ENCODE measurements around the gene CDH5. TPM values are rescaled to one million over a fixed set of nuclear protein-coding genes. Genes with fewer than 3 reads are reported as not detected.

Gene CDH5
- total and polyA plus RNA-seq, 2 of the 13 experiments (the other 11 are each of a cell fraction or from before 2014, with no cell fraction given), result 0.71 to 1.1 TPM

GRCh38 chr16:66409156-66409555 is 42.7 kb downstream of the CDH5 start:
- H3K79me2 ChIP-seq (ENCODE audit: insufficient read depth, low read length), result no peaks in the 10 kb centered on the region
- no peak for ATAC-seq
- H3K27ac ChIP-seq (ENCODE audit: extremely low read length, insufficient read depth, low read length), result peak overlapping the region; percentile 94
- intact Hi-C loops (cut with micrococcal nuclease; ENCODE audit: unreplicated experiment), result loop anchor here (5.0 kb wide), 1 partner anchor 178 kb away; no protein-coding TSS in a partner anchor
- H2AFZ ChIP-seq (ENCODE audit: low read length), result no peak overlapping the region
- peak overlapping the region; percentile 86 for H3K9ac ChIP-seq (ENCODE audit: insufficient read depth, low read depth, low read length)
- ChIA-PET CTCF (ENCODE audit: low intra/inter-chr PET ratio, low total read pairs) (interaction anchor here (6.5 kb wide), 1 partner anchor 73 kb away, joined by 121 read pairs; no protein-coding TSS in a partner anchor), POLR2A (interaction anchor here (1.0 to 3.5 kb wide), 5 partner anchors 9 to 140 kb away, joined by 3 to 48 read pairs (median 4); no protein-coding TSS in a partner anchor)
- no peaks in the 10 kb centered on the region for H3K27me3 ChIP-seq (ENCODE audit: control insufficient read depth in 1 of 2, insufficient read depth in 2 of 2, low read length in 2 of 2)
- no peaks in the 10 kb centered on the region for H4K20me1 ChIP-seq (ENCODE audit: insufficient read depth, low read length)
- H3K9me3 ChIP-seq (ENCODE audit: low read length), result peaks cover 6% of the 10 kb centered on the region; the same call in 1 of the 2 replicates
- no TSS peak for BruUV-seq (replicated peaks)
- 0 out of 5 replicates have a peak, but pooled peaks cover 0 to 5% of the 10 kb centered on the region in 2 experiments for H3K36me3 ChIP-seq (replicated peaks in 1 of 2; ENCODE audit: control insufficient read depth in 1 of 2, insufficient read depth in 2 of 2, low read length in 2 of 2)
- FAIRE-seq, result no peak
- peak overlapping the region; percentile 50 to 68 (median 50); a peak in 5 of 6 replicates for H3K4me3 ChIP-seq (replicated peaks in 1 of 3; ENCODE audit: insufficient read depth in 1 of 3, low read depth in 2 of 3, low read length in 3 of 3)
- H3K4me2 ChIP-seq (ENCODE audit: low read depth, low read length), result peak overlapping the region; percentile 90
- in situ Hi-C loops (cut with HindIII; ENCODE audit: extremely low pct_ligation_motif_present, low pct_unique_long_range_greater_than_20kb), result loop anchor here (5.0 to 25.0 kb wide), 4 partner anchors 38 to 453 kb away; no protein-coding TSS in a partner anchor
- 67% methylated on average over 5 of the region's 5 CpGs for WGBS (ENCODE audit: low lambda C conversion rate)
- H3K4me1 ChIP-seq (ENCODE audit: insufficient read depth, low read length), result peaks cover 38% of the 10 kb centered on the region
- no peak for DNase-seq (ENCODE audit: low spot score)
- TF ChIP-seq KDM2A (CRISPR knock-in tag; IDR thresholded peaks at IDR 0.05; ENCODE audit: borderline replicate concordance, low read depth), result no peak
- TF ChIP-seq ZNF720 (CRISPR knock-in tag; IDR thresholded peaks at IDR 0.05), result no peak
- TF ChIP-seq THYN1 (CRISPR knock-in tag; IDR thresholded peaks at IDR 0.05; ENCODE audit: borderline replicate concordance, low read depth), result no peak
- no peak for TF ChIP-seq ZNF609 (CRISPR knock-in tag; IDR thresholded peaks at IDR 0.05; ENCODE audit: borderline replicate concordance)
- no peak for TF ChIP-seq ZNF687 (CRISPR knock-in tag; IDR thresholded peaks at IDR 0.05)
- no peak for TF ChIP-seq GLI4 (CRISPR knock-in tag; IDR thresholded peaks at IDR 0.05; ENCODE audit: borderline replicate concordance)
- no peak for TF ChIP-seq MEIS1 (CRISPR knock-in tag; IDR thresholded peaks at IDR 0.05; ENCODE audit: borderline replicate concordance)
- no peak for TF ChIP-seq KLF6 (CRISPR knock-in tag; IDR thresholded peaks at IDR 0.05)
- TF ChIP-seq BCLAF1 (IDR thresholded peaks at IDR 0.05), result no peak

Measured in HepG2 (cell line).